ENCODE measurements around the gene KCNC1. TPM values are rescaled to one million over a fixed set of nuclear protein-coding genes. Genes with fewer than 3 reads are reported as not detected.
A peak's percentile ranks its signal among the peaks of the same experiment; 100 is the strongest.

Gene KCNC1
- total RNA-seq, 1 experiment from 2014 or later = 0.23 TPM

GRCh38 chr11:17788084-17788483 lies 53.5 kb downstream of the KCNC1 start:
- no peak for DNase-seq (ENCODE audit: low read depth)

GRCh38 chr11:17790453-17790852 lies 55.9 kb downstream of the KCNC1 start:
- DNase-seq (ENCODE audit: low read depth) = no peak

- DNase-seq (ENCODE audit: low read depth) = no peak
Observed at GRCh38 chr11:17791144-17791543, 56.6 kb downstream of the KCNC1 start.

- DNase-seq (ENCODE audit: low read depth) = no peak
Observed at GRCh38 chr11:17792161-17792560, 57.6 kb downstream of the KCNC1 start.

GRCh38 chr11:17793642-17794170 lies 59.1 kb downstream of the KCNC1 start:
- DNase-seq (ENCODE audit: low read depth) = no peak

- no peak for DNase-seq (ENCODE audit: low read depth)
Observed at GRCh38 chr11:17794981-17795380, 60.4 kb downstream of the KCNC1 start.

GRCh38 chr11:17796154-17796553 lies 61.6 kb downstream of the KCNC1 start:
- no peak for DNase-seq (ENCODE audit: low read depth)

- DNase-seq (ENCODE audit: low read depth) = no peak
Observed at GRCh38 chr11:17798253-17798652, 63.7 kb downstream of the KCNC1 start.

- DNase-seq (ENCODE audit: low read depth) = no peak
Observed at GRCh38 chr11:17798716-17799115, 64.1 kb downstream of the KCNC1 start.

GRCh38 chr11:17799147-17799546 lies 64.6 kb downstream of the KCNC1 start:
- DNase-seq (ENCODE audit: low read depth) = no peak

- DNase-seq (ENCODE audit: low read depth) = no peak
Observed at GRCh38 chr11:17801166-17801565, 66.6 kb downstream of the KCNC1 start.

- no peak for DNase-seq (ENCODE audit: low read depth)
Observed at GRCh38 chr11:17802491-17802890, 67.9 kb downstream of the KCNC1 start.

GRCh38 chr11:17803754-17804334 lies 69.3 kb downstream of the KCNC1 start:
- DNase-seq (ENCODE audit: low read depth) = no peak

- peak; percentile 34 for DNase-seq (ENCODE audit: low read depth)
Observed at GRCh38 chr11:17805043-17805442, 70.5 kb downstream of the KCNC1 start.

- no peak for DNase-seq (ENCODE audit: low read depth)
Observed at GRCh38 chr11:17805873-17806272, 71.3 kb downstream of the KCNC1 start.

GRCh38 chr11:17807034-17807433 lies 72.5 kb downstream of the KCNC1 start:
- DNase-seq (ENCODE audit: low read depth) = no peak

GRCh38 chr11:17810041-17810440 lies 75.5 kb downstream of the KCNC1 start:
- no peak for DNase-seq (ENCODE audit: low read depth)

- DNase-seq (ENCODE audit: low read depth) = no peak
Observed at GRCh38 chr11:17810746-17811145, 76.2 kb downstream of the KCNC1 start.

- DNase-seq (ENCODE audit: low read depth) = no peak
Observed at GRCh38 chr11:17811352-17811751, 76.8 kb downstream of the KCNC1 start.

- no peak for DNase-seq (ENCODE audit: low read depth)
Observed at GRCh38 chr11:17812091-17812864, 77.7 kb downstream of the KCNC1 start.

- no peak for DNase-seq (ENCODE audit: low read depth)
Observed at GRCh38 chr11:17812865-17813187, 78.2 kb downstream of the KCNC1 start.

GRCh38 chr11:17813391-17814059 lies 78.9 kb downstream of the KCNC1 start:
- no peak for DNase-seq (ENCODE audit: low read depth)

- DNase-seq (ENCODE audit: low read depth) = no peak
Observed at GRCh38 chr11:17814546-17814945, 80.0 kb downstream of the KCNC1 start.

All from Daoy (cell line).